ENCODE measurements around the gene CBX4.

DNA sequence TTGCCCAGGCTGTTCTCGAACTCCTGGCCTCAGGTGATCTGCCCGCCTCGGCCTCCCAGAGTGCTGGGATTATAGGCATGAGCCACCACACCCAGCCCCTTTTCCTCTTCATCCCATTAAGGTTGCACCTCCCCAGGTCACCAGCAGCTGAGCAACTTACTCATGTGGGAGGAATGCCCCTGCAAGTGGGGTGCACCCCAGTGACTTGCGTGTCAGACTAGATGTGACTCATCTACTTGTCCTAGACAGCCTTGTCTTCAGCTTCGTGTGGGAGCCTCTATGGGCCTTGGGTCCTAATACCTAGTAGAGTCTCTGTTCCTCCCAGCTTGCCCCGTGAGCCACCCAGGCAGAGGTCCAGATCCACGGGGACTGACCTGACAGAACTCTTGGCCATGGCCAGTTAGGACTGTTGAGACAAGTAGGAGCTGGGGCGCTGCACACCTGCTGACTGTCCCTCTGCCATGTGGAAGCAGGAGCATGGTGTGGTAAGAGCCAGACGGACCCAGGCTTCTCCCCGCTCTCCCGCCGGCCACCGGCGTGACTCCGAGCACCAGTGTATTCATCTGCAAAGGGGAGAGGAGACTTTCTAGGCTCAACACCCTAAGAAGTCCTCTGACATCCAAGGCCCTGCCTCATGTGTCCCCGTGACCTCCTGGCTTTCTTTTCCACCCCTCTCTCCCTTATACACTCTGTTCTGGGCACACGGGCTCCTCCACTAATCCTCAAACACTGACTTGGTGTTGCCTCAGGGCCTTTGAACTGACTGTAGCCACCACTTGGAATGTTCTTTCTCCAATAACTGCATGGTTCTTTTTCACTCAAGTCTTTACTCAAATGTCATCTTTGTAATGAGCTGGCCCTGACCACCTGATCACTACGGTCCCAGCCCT, 11.6 kb upstream of the CBX4 start:
- TF ChIP-seq EZH2 (IDR thresholded peaks at IDR 0.05; ENCODE audit: low read depth, unreplicated experiment) (no peak), EZH2phosphoT487 (IDR thresholded peaks at IDR 0.05; ENCODE audit: unreplicated experiment) (no peak), POLR2AphosphoS5 (IDR thresholded peaks at IDR 0.05; ENCODE audit: low read depth) (no peak), REST (IDR thresholded peaks at IDR 0.05; ENCODE audit: unreplicated experiment) (no peak), ZNF462 (CRISPR knock-in tag; IDR thresholded peaks at IDR 0.05) (no peak)
- TF ChIP-seq, protein P1, sequence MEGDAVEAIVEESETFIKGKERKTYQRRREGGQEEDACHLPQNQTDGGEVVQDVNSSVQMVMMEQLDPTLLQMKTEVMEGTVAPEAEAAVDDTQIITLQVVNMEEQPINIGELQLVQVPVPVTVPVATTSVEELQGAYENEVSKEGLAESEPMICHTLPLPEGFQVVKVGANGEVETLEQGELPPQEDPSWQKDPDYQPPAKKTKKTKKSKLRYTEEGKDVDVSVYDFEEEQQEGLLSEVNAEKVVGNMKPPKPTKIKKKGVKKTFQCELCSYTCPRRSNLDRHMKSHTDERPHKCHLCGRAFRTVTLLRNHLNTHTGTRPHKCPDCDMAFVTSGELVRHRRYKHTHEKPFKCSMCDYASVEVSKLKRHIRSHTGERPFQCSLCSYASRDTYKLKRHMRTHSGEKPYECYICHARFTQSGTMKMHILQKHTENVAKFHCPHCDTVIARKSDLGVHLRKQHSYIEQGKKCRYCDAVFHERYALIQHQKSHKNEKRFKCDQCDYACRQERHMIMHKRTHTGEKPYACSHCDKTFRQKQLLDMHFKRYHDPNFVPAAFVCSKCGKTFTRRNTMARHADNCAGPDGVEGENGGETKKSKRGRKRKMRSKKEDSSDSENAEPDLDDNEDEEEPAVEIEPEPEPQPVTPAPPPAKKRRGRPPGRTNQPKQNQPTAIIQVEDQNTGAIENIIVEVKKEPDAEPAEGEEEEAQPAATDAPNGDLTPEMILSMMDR (conservative IDR thresholded peaks at IDR 0.05; ENCODE audit: low read depth in 2 of 2), result no peak

Data from GM23338 (cell line).